Measurements from ENCODE around the gene CRIP2.

GRCh38 chr14:105508601-105509000 is 34.0 kb downstream of the CRIP2 start:
- TF ChIP-seq EGR1 (IDR thresholded peaks at IDR 0.05; ENCODE audit: borderline replicate concordance, low read depth, low read length) (no peak), CTCF (IDR thresholded peaks at IDR 0.05; ENCODE audit: control extremely low read depth in 1 of 3, insufficient read depth in 1 of 3, low read depth in 1 of 3, low read length in 3 of 3) (no peak), SP1 (IDR thresholded peaks at IDR 0.05; ENCODE audit: low read depth, low read length) (no peak), SIRT6 (IDR thresholded peaks at IDR 0.05; ENCODE audit: low read length) (no peak), ZNF274 (IDR thresholded peaks at IDR 0.05; ENCODE audit: borderline replicate concordance, extremely low read depth, low read length) (no peak)
